Measurements from ENCODE around the gene NUCKS1. TPM values are rescaled to one million over a fixed set of nuclear protein-coding genes. Genes with fewer than 3 reads are reported as not detected.

NUCKS1 gene
- total and polyA plus RNA-seq, 2 experiments from 2014 or later: 69.9 to 122 TPM

DNA sequence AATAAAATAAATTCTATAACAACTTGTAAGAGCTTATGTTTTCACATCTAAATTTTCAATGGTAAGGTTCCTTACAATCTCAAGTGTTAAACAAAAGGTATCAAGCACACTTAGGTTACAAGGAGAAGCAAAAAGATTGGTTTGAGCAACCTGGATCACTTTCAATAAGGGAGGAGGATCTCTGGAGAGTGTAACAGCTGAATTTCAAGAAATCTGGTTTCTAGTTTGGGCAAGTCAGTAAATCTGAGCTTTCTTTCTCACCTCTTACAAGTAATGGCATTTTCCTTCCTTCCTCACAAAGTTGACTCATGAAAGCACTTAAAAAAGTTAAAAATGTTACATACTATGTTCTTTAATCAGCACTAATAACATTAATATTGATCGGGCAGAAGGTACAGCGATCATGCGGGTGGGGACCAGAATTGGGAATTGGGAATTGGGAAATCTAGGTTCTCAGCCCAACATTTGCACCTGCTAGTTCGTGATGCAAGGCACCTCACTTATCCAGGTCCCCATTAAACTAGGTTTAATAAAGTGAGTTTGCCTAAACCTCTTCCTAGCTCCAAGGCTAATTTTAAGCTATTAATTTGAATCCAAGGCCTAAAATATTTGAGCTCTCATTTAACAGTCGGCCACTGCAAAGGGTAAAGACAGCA, 3.1 kb downstream of the NUCKS1 start:
- peak; percentile 24 for DNase-seq
- H3K79me2 ChIP-seq (ENCODE audit: insufficient read depth): peaks cover 72% of the 10 kb centered on the region
- H3K9me3 ChIP-seq (ENCODE audit: low read depth): no peaks in the 10 kb centered on the region
- TF ChIP-seq EZH2 (IDR thresholded peaks at IDR 0.05; ENCODE audit: insufficient read depth, poor library complexity, severe bottlenecking): no peak
- no peak for TF ChIP-seq EZH2phosphoT487 (IDR thresholded peaks at IDR 0.05; ENCODE audit: insufficient read depth, low read depth)
- no peaks in the 10 kb centered on the region for H3K9me2 ChIP-seq (ENCODE audit: insufficient read depth)
- H2AFZ ChIP-seq: no peak overlapping the region
- H3K27me3 ChIP-seq (replicated peaks; ENCODE audit: insufficient read depth): no peaks in the 10 kb centered on the region
- H3K9ac ChIP-seq: peak overlapping the region; percentile 92
- peak overlapping the region; percentile 90 for H3K4me2 ChIP-seq (ENCODE audit: unreplicated experiment)
- peak overlapping the region; percentile 88; the same call in 1 of the 2 replicates for H3K27ac ChIP-seq
- peaks cover 27% of the 10 kb centered on the region for H3K4me1 ChIP-seq (ENCODE audit: insufficient read depth)
- H3F3A ChIP-seq (ENCODE audit: insufficient read depth): peaks cover 31% of the 10 kb centered on the region
- WGBS, 2 experiments (ENCODE audit: low coverage in 1 of 2, low lambda C conversion rate in 2 of 2, missing lambda C conversion rate in 2 of 2): 35 to 43% methylated on average over 5 of the region's 5 CpGs
- peaks cover 6% of the 10 kb centered on the region; the same call in 1 of the 2 replicates for H4K20me1 ChIP-seq (ENCODE audit: insufficient read depth)
- peak overlapping the region; percentile 94 for H3K4me3 ChIP-seq
- in situ Hi-C loops (cut with MboI): no loop called here
- no peaks in the 10 kb centered on the region for H3K36me3 ChIP-seq (ENCODE audit: low read depth)

DNA sequence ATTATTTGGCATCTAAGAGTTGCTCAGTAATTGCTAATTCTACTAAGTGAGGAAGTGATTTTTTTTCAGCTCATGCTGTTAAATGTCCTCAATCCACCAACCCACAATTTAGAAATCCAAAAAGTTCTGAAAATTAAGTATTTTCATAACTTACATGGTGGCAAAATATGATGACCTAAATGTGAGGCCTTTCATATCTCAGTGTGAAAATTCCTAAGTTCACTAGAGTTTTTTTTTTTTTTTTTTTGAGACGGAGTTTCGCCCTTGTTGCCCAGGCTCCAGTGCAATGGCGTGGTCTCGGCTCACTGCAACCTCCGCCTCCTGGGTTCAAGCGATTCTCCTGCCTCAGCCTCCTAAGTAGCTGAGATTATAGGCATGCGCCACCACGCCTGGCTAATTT, 5.6 kb downstream of the NUCKS1 start:
- no peak overlapping the region for H3K4me2 ChIP-seq (ENCODE audit: unreplicated experiment)

DNA sequence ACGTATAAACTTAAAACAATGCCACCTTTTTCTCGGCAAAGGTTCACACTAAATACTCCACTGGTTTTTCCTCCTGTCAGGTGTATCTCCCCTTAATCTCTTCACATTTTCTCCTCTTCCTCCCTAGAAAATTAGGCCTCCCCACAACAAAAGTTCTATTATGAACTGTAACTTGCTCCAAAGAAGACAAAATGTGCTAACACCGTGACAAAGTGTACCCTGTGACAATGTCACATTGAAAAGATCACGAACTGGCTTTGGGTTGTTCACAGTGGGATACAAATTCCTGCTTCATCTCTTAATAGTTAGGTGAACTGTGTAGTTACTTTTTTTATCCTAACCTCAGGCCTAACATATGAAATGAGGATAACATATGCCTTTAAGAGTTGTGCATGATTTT, 6.0 kb downstream of the NUCKS1 start:
- Histone ChIP-seq H3K9ac (no peak overlapping the region), H3K9me2 (ENCODE audit: insufficient read depth) (no peaks in the 10 kb centered on the region), H3K27me3 (replicated peaks; ENCODE audit: insufficient read depth) (no peaks in the 10 kb centered on the region), H2AFZ (no peak overlapping the region), H3K4me2 (ENCODE audit: unreplicated experiment) (no peak overlapping the region), H3K27ac (no peak overlapping the region), H4K20me1 (ENCODE audit: insufficient read depth) (peaks cover 6% of the 10 kb centered on the region; the same call in 1 of the 2 replicates), H3K9me3 (ENCODE audit: low read depth) (no peaks in the 10 kb centered on the region), H3K4me1 (ENCODE audit: insufficient read depth) (peaks cover 27% of the 10 kb centered on the region), H3K36me3 (ENCODE audit: low read depth) (no peaks in the 10 kb centered on the region; the same call in 1 of the 2 replicates), H3F3A (ENCODE audit: insufficient read depth) (peaks cover 38% of the 10 kb centered on the region), H3K79me2 (ENCODE audit: insufficient read depth) (peaks cover 100% of the 10 kb centered on the region), H3K4me3 (no peak overlapping the region)
- in situ Hi-C loops (cut with MboI): no loop called here
- DNase-seq: no peak
- TF ChIP-seq EZH2phosphoT487 (IDR thresholded peaks at IDR 0.05; ENCODE audit: insufficient read depth, low read depth) (no peak), EZH2 (IDR thresholded peaks at IDR 0.05; ENCODE audit: insufficient read depth, poor library complexity, severe bottlenecking) (no peak)
- 73 to 74% methylated on average over 4 of the region's 4 CpGs for WGBS, 2 experiments (ENCODE audit: low coverage in 1 of 2, low lambda C conversion rate in 2 of 2, missing lambda C conversion rate in 2 of 2)

More for the DNA sequence above, 5.6 kb downstream of the NUCKS1 start:
- DNase-seq: no peak
- Histone ChIP-seq H3K4me1 (ENCODE audit: insufficient read depth) (peaks cover 27% of the 10 kb centered on the region), H4K20me1 (ENCODE audit: insufficient read depth) (peaks cover 6% of the 10 kb centered on the region; the same call in 1 of the 2 replicates), H2AFZ (no peak overlapping the region), H3K9me3 (ENCODE audit: low read depth) (no peaks in the 10 kb centered on the region), H3K27me3 (replicated peaks; ENCODE audit: insufficient read depth) (no peaks in the 10 kb centered on the region), H3F3A (ENCODE audit: insufficient read depth) (peaks cover 34% of the 10 kb centered on the region), H3K9me2 (ENCODE audit: insufficient read depth) (no peaks in the 10 kb centered on the region), H3K27ac (no peak overlapping the region), H3K4me3 (no peak overlapping the region), H3K79me2 (ENCODE audit: insufficient read depth) (peaks cover 97% of the 10 kb centered on the region), H3K9ac (no peak overlapping the region), H3K36me3 (ENCODE audit: low read depth) (no peaks in the 10 kb centered on the region; the same call in 1 of the 2 replicates)
- in situ Hi-C loops (cut with MboI): no loop called here
- TF ChIP-seq EZH2 (IDR thresholded peaks at IDR 0.05; ENCODE audit: insufficient read depth, poor library complexity, severe bottlenecking): no peak
- no peak for TF ChIP-seq EZH2phosphoT487 (IDR thresholded peaks at IDR 0.05; ENCODE audit: insufficient read depth, low read depth)
- 92 to 96% methylated on average over 8 of the region's 8 CpGs for WGBS, 2 experiments (ENCODE audit: low coverage in 1 of 2, low lambda C conversion rate in 2 of 2, missing lambda C conversion rate in 2 of 2)

DNA sequence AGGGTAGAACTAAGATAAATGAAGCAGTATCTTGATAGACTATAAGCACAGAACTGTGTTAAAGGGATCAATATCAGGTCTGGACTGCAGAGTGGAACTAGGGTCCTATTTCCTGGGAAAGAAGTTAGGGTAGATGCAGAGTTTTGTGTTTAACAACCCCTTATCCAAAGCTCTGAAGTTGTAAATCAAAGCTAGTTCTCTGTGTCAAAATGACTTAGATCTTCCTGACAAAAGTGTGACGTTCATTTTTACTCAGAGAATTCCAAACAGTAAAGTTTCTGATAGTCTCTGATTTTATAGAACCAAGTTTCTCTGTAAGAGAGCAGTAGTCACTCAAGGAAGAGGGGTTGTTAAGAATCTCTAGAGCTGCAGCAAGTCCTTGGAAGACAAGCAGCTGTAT, 8.3 kb downstream of the NUCKS1 start:
- Histone ChIP-seq H3K36me3 (ENCODE audit: low read depth) (no peaks in the 10 kb centered on the region; the same call in 1 of the 2 replicates), H3K4me2 (ENCODE audit: unreplicated experiment) (no peak overlapping the region), H2AFZ (no peak overlapping the region), H3K4me1 (ENCODE audit: insufficient read depth) (peaks cover 13% of the 10 kb centered on the region), H3F3A (ENCODE audit: insufficient read depth) (peaks cover 25% of the 10 kb centered on the region; the same call in 1 of the 2 replicates), H3K9ac (no peak overlapping the region), H3K4me3 (no peak overlapping the region), H3K27ac (no peak overlapping the region), H3K27me3 (replicated peaks; ENCODE audit: insufficient read depth) (no peaks in the 10 kb centered on the region), H4K20me1 (ENCODE audit: insufficient read depth) (peaks cover 5% of the 10 kb centered on the region), H3K79me2 (ENCODE audit: insufficient read depth) (peaks cover 100% of the 10 kb centered on the region), H3K9me3 (ENCODE audit: low read depth) (no peaks in the 10 kb centered on the region), H3K9me2 (ENCODE audit: insufficient read depth) (no peaks in the 10 kb centered on the region)
- in situ Hi-C loops (cut with MboI): no loop called here
- WGBS, 2 experiments (ENCODE audit: low coverage in 1 of 2, low lambda C conversion rate in 2 of 2, missing lambda C conversion rate in 2 of 2): 56 to 79% methylated on average over 1 of the region's 1 CpG
- no peak for DNase-seq
- TF ChIP-seq EZH2 (IDR thresholded peaks at IDR 0.05; ENCODE audit: insufficient read depth, poor library complexity, severe bottlenecking) (no peak), EZH2phosphoT487 (IDR thresholded peaks at IDR 0.05; ENCODE audit: insufficient read depth, low read depth) (no peak)
